Fibroblast of mammary gland (primary cell): ENCODE measurements around the gene DYNLRB2.
A peak's percentile ranks its signal among the peaks of the same experiment; 100 is the strongest.

Experiments used
- DNase-seq: peaks from one replicate; pipeline ENCODE4 v3.0.0-alpha.2; 2010; ENCODE audit warnings: low read depth
- H3K4me3 ChIP-seq: 2 replicates; pipeline ENCODE4 v1.5.1; 2011; ENCODE audit warnings: low read depth, mild to moderate bottlenecking, low read length, moderate library complexity; ENCODE audit not compliant: control insufficient read depth
- CTCF ChIP-seq: conservative IDR thresholded peaks from 2 replicates; pipeline ENCODE4 v1.5.1; 2011; ENCODE audit warnings: low read depth, low read length, inconsistent platforms; ENCODE audit not compliant: control insufficient read depth, insufficient read depth

The DYNLRB2 gene

GRCh38 chr16:80540516-80541305 is at the start of gene DYNLRB2:
TSS of gene DYNLRB2 (plus strand) at chr16:80540993. CDS start at chr16:80541077, 84 bp downstream.
- H3K4me3 ChIP-seq: peak within 1 kb of the TSS; percentile 69
- no peak for TF ChIP-seq CTCF
- peak; percentile 87 for DNase-seq

DNA sequence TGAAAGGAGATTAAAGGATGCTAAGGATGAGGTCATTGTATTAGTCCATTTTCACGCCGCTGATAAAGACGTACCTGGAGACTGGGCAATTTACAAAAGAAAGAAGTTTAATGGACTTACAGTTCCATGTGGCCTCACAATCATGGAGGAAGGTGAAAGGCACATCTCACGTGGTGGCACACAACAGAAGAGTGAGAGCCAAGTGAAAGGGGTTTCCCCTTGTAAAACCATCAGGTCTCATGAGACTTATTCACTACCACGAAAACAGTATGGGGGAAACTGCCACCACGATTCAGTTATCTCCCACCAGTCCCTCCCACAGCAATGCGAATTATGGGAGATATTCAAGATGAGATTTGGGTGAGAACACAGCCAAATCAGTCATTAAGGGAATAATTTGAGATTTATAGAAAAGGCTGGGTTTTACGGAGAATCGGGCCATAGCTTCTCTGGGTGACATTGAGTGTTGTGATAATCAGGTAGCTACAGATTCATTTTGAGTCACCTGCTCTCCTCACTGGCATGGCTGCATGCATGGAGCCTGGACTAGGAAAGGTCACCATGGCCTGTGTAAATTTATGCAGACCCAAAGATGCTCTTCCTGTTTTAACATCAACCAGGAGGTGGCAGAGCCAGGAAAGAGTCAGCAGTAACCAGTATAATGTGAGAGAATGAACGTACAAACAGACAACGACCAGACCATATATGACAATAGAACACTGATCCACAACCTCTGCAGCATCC is 40.5 kb upstream of the DYNLRB2 start:
- no peak for TF ChIP-seq CTCF
- no peak for DNase-seq

DNA sequence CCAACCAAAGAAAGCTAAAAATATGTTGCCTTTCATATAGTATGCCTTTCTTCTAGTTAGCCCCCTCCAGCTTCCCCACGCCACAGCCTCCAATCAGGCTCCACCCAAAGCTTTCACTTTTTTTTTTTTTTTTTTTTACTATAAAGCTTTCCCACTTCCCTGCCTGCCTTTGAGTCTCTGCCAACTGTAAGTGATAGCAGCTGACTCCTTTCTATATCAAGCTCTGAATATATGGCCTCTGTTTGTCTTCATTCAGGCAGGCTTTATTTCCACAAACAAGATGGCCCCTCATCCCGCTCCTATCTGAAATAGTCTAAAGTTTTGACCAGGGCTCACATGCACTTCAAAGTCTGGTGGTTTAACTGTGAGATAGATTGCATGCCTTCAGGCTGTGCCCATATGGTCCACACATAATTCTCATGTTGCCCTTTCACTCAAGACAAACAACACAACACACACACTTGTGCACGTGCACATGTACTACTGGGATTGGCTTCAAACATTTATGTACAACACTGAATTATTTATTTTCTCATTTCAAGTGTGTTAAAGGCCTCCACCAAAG is 39.8 kb upstream of the DYNLRB2 start:
- H3K4me3 ChIP-seq: no peak overlapping the region
- no peak for TF ChIP-seq CTCF
- no peak for DNase-seq

More for the DNA sequence above, 40.5 kb upstream of the DYNLRB2 start:
- H3K4me3 ChIP-seq: no peak overlapping the region

GRCh38 chr16:80503107-80503506 is 37.7 kb upstream of the DYNLRB2 start:
- no peak for TF ChIP-seq CTCF

DNA sequence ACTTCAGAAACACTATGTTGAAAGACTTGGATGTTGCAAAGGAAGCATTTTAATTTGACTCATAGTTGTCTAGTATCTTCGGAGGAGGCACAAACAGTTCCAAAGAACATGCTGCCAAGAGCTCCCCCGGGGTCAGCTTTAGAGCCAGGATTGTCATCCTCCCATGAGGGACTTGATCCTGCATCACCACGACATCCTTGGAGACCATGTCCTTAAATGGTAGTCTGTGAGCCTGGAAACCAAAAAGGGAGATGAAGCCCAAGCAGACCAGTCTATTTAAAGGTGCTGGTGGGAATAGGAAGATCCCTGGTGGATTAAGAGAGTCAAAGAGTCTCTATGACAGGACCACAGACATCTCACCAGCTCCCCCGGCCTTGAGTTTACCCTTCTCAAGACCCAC is 33.3 kb upstream of the DYNLRB2 start:
- DNase-seq: peak; percentile 30
- H3K4me3 ChIP-seq: no peak overlapping the region
- TF ChIP-seq CTCF: no peak

More at GRCh38 chr16:80503107-80503506, 37.7 kb upstream of the DYNLRB2 start:
- no peak for DNase-seq
- H3K4me3 ChIP-seq: no peak overlapping the region

DNA sequence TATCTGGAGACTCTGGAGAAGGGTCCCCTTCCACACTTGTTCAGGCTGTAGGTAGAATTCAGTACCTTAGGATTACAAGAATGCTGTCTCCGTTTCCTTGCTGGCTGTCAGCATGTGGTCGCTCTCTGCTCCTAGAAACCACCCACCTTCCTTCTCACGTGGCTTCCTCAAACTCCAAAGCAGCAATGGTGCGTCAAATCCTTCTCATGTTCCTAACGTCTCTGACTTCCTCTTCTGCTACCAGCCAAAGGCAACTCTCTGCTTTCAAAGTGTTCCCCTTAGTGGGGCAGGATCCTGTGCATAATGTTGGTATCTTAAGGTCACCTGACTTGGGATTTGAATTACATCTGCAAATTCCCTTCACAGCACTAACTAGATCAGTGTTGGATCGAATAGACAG is 30.9 kb upstream of the DYNLRB2 start:
- TF ChIP-seq CTCF: no peak
- no peak overlapping the region for H3K4me3 ChIP-seq
- DNase-seq: no peak
